MM.1S (cell line): ENCODE measurements around the gene PPP1R9A.

ENCODE experiments used
- DNase-seq: peaks from one replicate; pipeline ENCODE4 v3.0.0-alpha.2; 2015
- H2AFZ ChIP-seq: fragments of 300-600 bp; sonication (generic); 2 replicates; pipeline ENCODE4 v1.6.0; 2016; ENCODE audit warnings: antibody characterized with exemption, low read length
- H3F3A ChIP-seq: fragments of 300-600 bp; sonication (generic); 2 replicates; pipeline ENCODE4 v1.6.1; 2016; ENCODE audit warnings: mild to moderate bottlenecking, antibody characterized with exemption, low read length, moderate library complexity, mixed read lengths; ENCODE audit not compliant: insufficient read depth
- H3K27ac ChIP-seq: fragments of 300-600 bp; sonication (generic); 2 replicates; pipeline ENCODE4 v1.5.1; 2016; ENCODE audit warnings: mild to moderate bottlenecking, low read length
- H3K27me3 ChIP-seq: fragments of 300-600 bp; sonication (generic); replicated peaks from 2 replicates; pipeline ENCODE4 v1.6.0; 2016; ENCODE audit warnings: low read length; ENCODE audit not compliant: insufficient read depth
- H3K36me3 ChIP-seq: fragments of 300-600 bp; sonication (generic); replicated peaks from 2 replicates; pipeline ENCODE4 v1.6.1; 2016; ENCODE audit warnings: mild to moderate bottlenecking, low read length, mixed read lengths; ENCODE audit not compliant: insufficient read depth
- H3K4me1 ChIP-seq: fragments of 300-600 bp; sonication (generic); 2 replicates; pipeline ENCODE4 v1.6.1; 2016; ENCODE audit warnings: low read length, mixed read lengths
- H3K4me2 ChIP-seq: fragments of 300-600 bp; sonication (generic); 2 replicates; pipeline ENCODE4 v1.6.0; 2016; ENCODE audit warnings: low read depth, low read length
- H3K4me3 ChIP-seq: fragments of 300-600 bp; sonication (generic); 2 replicates; pipeline ENCODE4 v1.5.1; 2016; ENCODE audit warnings: low read length, mixed read lengths
- H3K79me2 ChIP-seq: fragments of 300-600 bp; sonication (generic); 2 replicates; pipeline ENCODE4 v1.6.1; 2016; ENCODE audit warnings: mixed run types, low read length, mixed read lengths
- H3K9ac ChIP-seq: fragments of 300-600 bp; sonication (generic); 2 replicates; pipeline ENCODE4 v1.6.1; 2016; ENCODE audit warnings: low read length, mixed read lengths
- H3K9me2 ChIP-seq: fragments of 300-600 bp; sonication (generic); replicated peaks from 2 replicates; pipeline ENCODE4 v1.6.1; 2016; ENCODE audit warnings: mild to moderate bottlenecking, low read length, mixed read lengths; ENCODE audit not compliant: insufficient read depth
- H3K9me3 ChIP-seq: fragments of 300-600 bp; sonication (generic); replicated peaks from 2 replicates; pipeline ENCODE4 v1.6.1; 2016; ENCODE audit warnings: mild to moderate bottlenecking, low read length, mixed read lengths; ENCODE audit not compliant: insufficient read depth
- H4K20me1 ChIP-seq: fragments of 300-600 bp; sonication (generic); 2 replicates; pipeline ENCODE4 v1.6.1; 2016; ENCODE audit warnings: mild to moderate bottlenecking, low read length, moderate library complexity, mixed read lengths; ENCODE audit not compliant: insufficient read depth
- EZH2 ChIP-seq: fragments of 300-600 bp; sonication (generic); optimal IDR thresholded peaks from 2 replicates; pipeline ENCODE3; 2017; ENCODE audit warnings: low read depth, mild to moderate bottlenecking, antibody characterized with exemption, low read length, mixed read lengths
- EZH2phosphoT487 ChIP-seq: fragments of 300-600 bp; sonication (generic); IDR thresholded peaks from 2 replicates; pipeline ENCODE4 v1.6.1; 2018; ENCODE audit warnings: antibody characterized with exemption, low read length
- TF ChIP-seq, protein P1 (sequence below): fragments of 300-600 bp; sonication (generic); IDR thresholded peaks from 2 replicates; pipeline ENCODE4 v1.5.1; 2016; ENCODE audit warnings: antibody characterized with exemption, low read length, mixed read lengths

The PPP1R9A gene

DNA sequence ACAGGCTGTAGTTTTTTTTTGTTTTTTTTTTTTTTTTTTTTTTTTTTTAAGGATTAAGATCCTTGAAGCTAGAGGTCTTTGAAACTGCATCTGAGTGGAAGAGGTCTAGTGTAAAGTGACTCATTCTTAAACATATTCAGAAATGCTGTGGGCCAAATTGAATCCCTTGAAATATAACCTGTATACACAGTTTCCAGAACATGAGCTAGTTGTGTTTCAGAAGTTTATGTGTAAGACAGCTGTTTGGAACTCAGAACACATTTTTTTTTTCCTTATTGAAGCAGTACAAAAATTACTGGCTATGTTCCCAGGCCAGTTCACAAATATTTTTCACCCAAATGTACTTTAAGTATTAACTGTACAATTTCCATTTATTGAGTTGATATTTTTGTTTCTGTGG is 67.9 kb downstream of the PPP1R9A start:
- Histone ChIP-seq H3K4me3 (no peak overlapping the region), H3K9me3 (no peaks in the 10 kb centered on the region), H3K4me1 (no peaks in the 10 kb centered on the region), H3K9ac (no peak overlapping the region), H4K20me1 (no peaks in the 10 kb centered on the region), H3K9me2 (no peaks in the 10 kb centered on the region), H3K79me2 (no peaks in the 10 kb centered on the region), H3K27me3 (no peaks in the 10 kb centered on the region), H3K4me2 (no peak overlapping the region), H2AFZ (no peak overlapping the region), H3K36me3 (no peaks in the 10 kb centered on the region), H3K27ac (no peak overlapping the region), H3F3A (no peaks in the 10 kb centered on the region)
- no peak for TF ChIP-seq EZH2
- TF ChIP-seq, protein P1, sequence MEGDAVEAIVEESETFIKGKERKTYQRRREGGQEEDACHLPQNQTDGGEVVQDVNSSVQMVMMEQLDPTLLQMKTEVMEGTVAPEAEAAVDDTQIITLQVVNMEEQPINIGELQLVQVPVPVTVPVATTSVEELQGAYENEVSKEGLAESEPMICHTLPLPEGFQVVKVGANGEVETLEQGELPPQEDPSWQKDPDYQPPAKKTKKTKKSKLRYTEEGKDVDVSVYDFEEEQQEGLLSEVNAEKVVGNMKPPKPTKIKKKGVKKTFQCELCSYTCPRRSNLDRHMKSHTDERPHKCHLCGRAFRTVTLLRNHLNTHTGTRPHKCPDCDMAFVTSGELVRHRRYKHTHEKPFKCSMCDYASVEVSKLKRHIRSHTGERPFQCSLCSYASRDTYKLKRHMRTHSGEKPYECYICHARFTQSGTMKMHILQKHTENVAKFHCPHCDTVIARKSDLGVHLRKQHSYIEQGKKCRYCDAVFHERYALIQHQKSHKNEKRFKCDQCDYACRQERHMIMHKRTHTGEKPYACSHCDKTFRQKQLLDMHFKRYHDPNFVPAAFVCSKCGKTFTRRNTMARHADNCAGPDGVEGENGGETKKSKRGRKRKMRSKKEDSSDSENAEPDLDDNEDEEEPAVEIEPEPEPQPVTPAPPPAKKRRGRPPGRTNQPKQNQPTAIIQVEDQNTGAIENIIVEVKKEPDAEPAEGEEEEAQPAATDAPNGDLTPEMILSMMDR: no peak
- no peak for TF ChIP-seq EZH2phosphoT487
- DNase-seq: no peak

DNA sequence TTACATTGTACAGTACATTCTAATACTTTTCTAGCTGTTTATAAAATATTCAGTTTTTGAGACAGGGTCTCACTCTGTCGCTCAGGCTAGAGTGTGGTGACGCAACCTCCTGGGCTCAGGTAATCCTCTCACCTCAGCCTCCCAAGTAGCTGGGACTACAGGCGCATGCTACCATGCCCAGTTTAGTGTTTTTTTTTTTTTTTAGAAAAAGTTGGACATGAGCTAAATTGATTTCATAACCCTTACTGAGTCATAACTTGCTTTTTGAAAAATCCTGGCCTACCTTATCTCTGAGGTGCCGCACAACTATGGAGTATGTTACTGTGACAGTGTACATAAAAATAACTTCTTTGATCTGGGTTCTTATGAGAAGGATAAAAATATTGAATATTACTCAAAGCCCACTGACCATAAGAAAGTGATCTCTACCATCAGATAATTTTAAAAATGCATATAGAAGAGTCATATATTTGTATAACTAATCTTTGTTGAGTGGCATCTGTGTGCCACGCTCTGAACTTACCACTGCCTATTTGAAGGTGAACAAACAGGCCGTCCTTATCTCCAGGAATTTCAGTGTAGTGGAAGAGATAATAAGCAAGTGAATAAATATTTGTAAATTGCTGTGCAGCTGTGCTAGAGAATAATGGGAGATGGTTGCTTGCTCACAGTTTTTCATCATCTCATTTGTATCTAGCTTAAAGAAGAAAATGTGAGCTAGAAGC is 73.2 kb downstream of the PPP1R9A start:
- no peaks in the 10 kb centered on the region for H3K4me1 ChIP-seq
- no peak overlapping the region for H3K4me3 ChIP-seq
- H3K27ac ChIP-seq: no peak overlapping the region
- H3K9ac ChIP-seq: no peak overlapping the region
- no peak overlapping the region for H3K4me2 ChIP-seq
- no peaks in the 10 kb centered on the region for H3K9me2 ChIP-seq
- DNase-seq: no peak
- no peaks in the 10 kb centered on the region for H3K79me2 ChIP-seq
- no peaks in the 10 kb centered on the region for H3K27me3 ChIP-seq
- no peak overlapping the region for H2AFZ ChIP-seq
- TF ChIP-seq, protein P1: no peak
- TF ChIP-seq EZH2: no peak
- TF ChIP-seq EZH2phosphoT487: no peak
- H3F3A ChIP-seq: no peaks in the 10 kb centered on the region
- no peaks in the 10 kb centered on the region for H4K20me1 ChIP-seq
- H3K9me3 ChIP-seq: no peaks in the 10 kb centered on the region
- H3K36me3 ChIP-seq: no peaks in the 10 kb centered on the region

DNA sequence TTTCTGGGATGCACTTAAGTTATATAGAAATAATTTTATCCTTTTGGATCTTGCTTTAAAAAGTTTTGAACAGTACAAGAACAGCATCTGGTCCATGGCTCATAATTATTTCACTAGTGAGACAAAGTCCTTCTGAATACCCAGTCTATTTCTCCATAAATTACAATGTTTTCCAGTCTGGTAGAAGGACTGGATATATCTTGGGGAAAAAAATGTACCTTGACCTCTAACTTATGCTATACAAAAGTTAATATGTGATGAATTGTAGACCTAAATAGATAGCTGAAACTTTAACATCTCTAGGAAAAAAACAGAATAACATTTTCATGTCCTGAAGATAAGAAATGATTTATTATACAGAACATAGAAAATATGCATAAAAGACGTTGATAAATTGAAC is 88.5 kb downstream of the PPP1R9A start:
- H3K4me1 ChIP-seq: no peaks in the 10 kb centered on the region
- no peak overlapping the region for H3K27ac ChIP-seq
- H4K20me1 ChIP-seq: no peaks in the 10 kb centered on the region
- no peak overlapping the region for H3K9ac ChIP-seq
- DNase-seq: no peak
- no peaks in the 10 kb centered on the region for H3K9me3 ChIP-seq
- TF ChIP-seq, protein P1: no peak
- TF ChIP-seq EZH2 (no peak), EZH2phosphoT487 (no peak)
- H3K9me2 ChIP-seq: no peaks in the 10 kb centered on the region
- no peaks in the 10 kb centered on the region for H3K36me3 ChIP-seq
- H3F3A ChIP-seq: no peaks in the 10 kb centered on the region
- H3K79me2 ChIP-seq: no peaks in the 10 kb centered on the region
- H3K4me3 ChIP-seq: no peak overlapping the region
- H3K27me3 ChIP-seq: no peaks in the 10 kb centered on the region
- no peak overlapping the region for H2AFZ ChIP-seq
- H3K4me2 ChIP-seq: no peak overlapping the region
